ENCODE results near the gene SEMA5B. TPM values are rescaled to one million over a fixed set of nuclear protein-coding genes. Genes with fewer than 3 reads are reported as not detected.
A peak's percentile ranks its signal among the peaks of the same experiment; 100 is the strongest.

The SEMA5B gene
- total RNA-seq, 1 donor from 2014 or later = 1.7 TPM

GRCh38 chr3:123054931-123055330 is 27.4 kb upstream of the SEMA5B start:
- DNase-seq (ENCODE audit: low spot score) = no peak

- DNase-seq (ENCODE audit: low spot score) = no peak
These were observed 26.7 kb upstream of the SEMA5B start for GRCh38 chr3:123054109-123054778.

- DNase-seq (ENCODE audit: low spot score) = no peak
These were observed 25.5 kb upstream of the SEMA5B start for GRCh38 chr3:123053107-123053506.

GRCh38 chr3:123050666-123051065 is 23.1 kb upstream of the SEMA5B start:
- DNase-seq (ENCODE audit: low spot score) = no peak

GRCh38 chr3:123048480-123049237 is 21.1 kb upstream of the SEMA5B start:
- DNase-seq (ENCODE audit: low spot score) = no peak

- no peak for DNase-seq (ENCODE audit: low spot score)
These were observed 19.4 kb upstream of the SEMA5B start for GRCh38 chr3:123047062-123047319.

- DNase-seq (ENCODE audit: low spot score) = no peak
These were observed 18.9 kb upstream of the SEMA5B start for GRCh38 chr3:123046262-123047061.

GRCh38 chr3:123044981-123045763 is 17.6 kb upstream of the SEMA5B start:
- no peak for DNase-seq (ENCODE audit: low spot score)

GRCh38 chr3:123042413-123042812 is 14.8 kb upstream of the SEMA5B start:
- no peak for DNase-seq (ENCODE audit: low spot score)

GRCh38 chr3:123039178-123039577 is 11.6 kb upstream of the SEMA5B start:
- DNase-seq (ENCODE audit: low spot score) = peak; percentile 19

GRCh38 chr3:123038751-123039150 is 11.2 kb upstream of the SEMA5B start:
- no peak for DNase-seq (ENCODE audit: low spot score)

GRCh38 chr3:123037015-123037375 is 9.4 kb upstream of the SEMA5B start:
- no peak for DNase-seq (ENCODE audit: low spot score)

GRCh38 chr3:123036352-123037014 is 8.9 kb upstream of the SEMA5B start:
- DNase-seq (ENCODE audit: low spot score) = no peak

GRCh38 chr3:123034996-123035395 is 7.4 kb upstream of the SEMA5B start:
- no peak for DNase-seq (ENCODE audit: low spot score)

- no peak for DNase-seq (ENCODE audit: low spot score)
These were observed 6.6 kb upstream of the SEMA5B start for GRCh38 chr3:123034120-123034519.

GRCh38 chr3:123032057-123032456 is 4.5 kb upstream of the SEMA5B start:
- no peak for DNase-seq (ENCODE audit: low spot score)

- DNase-seq (ENCODE audit: low spot score) = no peak
These were observed 3.5 kb upstream of the SEMA5B start for GRCh38 chr3:123031051-123031450.

GRCh38 chr3:123028233-123028828 is 768 bp upstream of the SEMA5B start:
- DNase-seq (ENCODE audit: low spot score) = peak; percentile 17

GRCh38 chr3:123026565-123027291 is 835 bp downstream of the SEMA5B start:
- DNase-seq (ENCODE audit: low spot score) = peak; percentile 16

Data from mucosa of gallbladder (tissue), 1 donor.